ENCODE measurements around the gene PLCH2. TPM values are rescaled to one million over a fixed set of nuclear protein-coding genes. Genes with fewer than 3 reads are reported as not detected.

The PLCH2 gene
- total RNA-seq, 1 experiment from 2014 or later: not detected

DNA sequence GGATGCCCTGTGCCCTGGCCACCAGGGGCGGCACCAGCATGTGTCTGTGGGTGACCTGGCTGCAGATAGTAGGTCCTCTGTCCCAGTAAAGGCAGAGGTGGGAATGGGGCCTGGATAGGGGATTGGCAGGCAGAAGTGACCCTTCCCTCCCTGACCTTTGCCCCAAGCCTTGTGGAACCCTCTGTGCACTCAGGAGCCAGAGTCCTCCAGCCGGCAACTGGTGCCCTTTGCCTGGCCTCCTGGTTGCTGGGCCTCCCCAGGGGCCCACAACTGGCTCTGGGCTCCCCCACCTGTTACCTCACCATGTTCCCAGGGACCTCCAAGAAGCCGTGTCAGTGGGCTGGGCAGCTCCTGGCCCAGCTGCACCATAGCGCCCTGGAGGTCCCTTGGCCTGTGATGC, 10.0 kb downstream of the PLCH2 start:
- POLR2A ChIA-PET (ENCODE audit: low non-redundant PET): no interaction called here

DNA sequence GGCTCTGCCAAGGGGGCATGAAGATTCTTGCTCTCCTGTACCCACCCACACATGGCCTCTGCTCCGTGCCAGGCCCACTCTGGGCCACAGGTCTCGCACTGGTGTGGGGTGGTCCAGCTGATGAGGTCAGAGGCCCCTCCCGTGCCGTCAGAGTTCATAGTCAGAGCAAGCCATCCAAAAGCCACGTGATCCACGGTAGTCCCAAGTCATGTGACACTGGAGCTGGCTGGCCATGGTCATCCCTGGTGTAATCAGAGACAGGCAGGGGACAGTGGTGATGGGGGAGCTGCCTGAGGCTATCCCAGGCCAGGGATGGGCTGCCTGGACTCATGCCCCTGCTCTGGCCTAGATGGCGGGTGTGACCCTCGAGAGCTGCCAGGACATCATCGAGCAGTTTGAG, 10.5 kb downstream of the PLCH2 start:
- intact Hi-C loops (cut with micrococcal nuclease; ENCODE audit: unreplicated experiment): no loop called here
- H3K9me3 ChIP-seq (ENCODE audit: low read depth, low read length, poor library complexity, severe bottlenecking): no peaks in the 10 kb centered on the region
- no TSS peak for BruUV-seq (replicated peaks)
- CTCF ChIA-PET: no interaction called here
- no peaks in the 10 kb centered on the region for H3K4me1 ChIP-seq (ENCODE audit: insufficient read depth, low read length, poor library complexity, severe bottlenecking)
- H3K36me3 ChIP-seq (ENCODE audit: insufficient read depth, low read length, poor library complexity, severe bottlenecking): no peaks in the 10 kb centered on the region
- TF ChIP-seq, protein P1, sequence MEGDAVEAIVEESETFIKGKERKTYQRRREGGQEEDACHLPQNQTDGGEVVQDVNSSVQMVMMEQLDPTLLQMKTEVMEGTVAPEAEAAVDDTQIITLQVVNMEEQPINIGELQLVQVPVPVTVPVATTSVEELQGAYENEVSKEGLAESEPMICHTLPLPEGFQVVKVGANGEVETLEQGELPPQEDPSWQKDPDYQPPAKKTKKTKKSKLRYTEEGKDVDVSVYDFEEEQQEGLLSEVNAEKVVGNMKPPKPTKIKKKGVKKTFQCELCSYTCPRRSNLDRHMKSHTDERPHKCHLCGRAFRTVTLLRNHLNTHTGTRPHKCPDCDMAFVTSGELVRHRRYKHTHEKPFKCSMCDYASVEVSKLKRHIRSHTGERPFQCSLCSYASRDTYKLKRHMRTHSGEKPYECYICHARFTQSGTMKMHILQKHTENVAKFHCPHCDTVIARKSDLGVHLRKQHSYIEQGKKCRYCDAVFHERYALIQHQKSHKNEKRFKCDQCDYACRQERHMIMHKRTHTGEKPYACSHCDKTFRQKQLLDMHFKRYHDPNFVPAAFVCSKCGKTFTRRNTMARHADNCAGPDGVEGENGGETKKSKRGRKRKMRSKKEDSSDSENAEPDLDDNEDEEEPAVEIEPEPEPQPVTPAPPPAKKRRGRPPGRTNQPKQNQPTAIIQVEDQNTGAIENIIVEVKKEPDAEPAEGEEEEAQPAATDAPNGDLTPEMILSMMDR (conservative IDR thresholded peaks at IDR 0.05; ENCODE audit: low read depth, low read length): no peak
- no peak for TF ChIP-seq EZH2 (IDR thresholded peaks at IDR 0.05; ENCODE audit: borderline replicate concordance, low read depth, low read length, poor library complexity, severe bottlenecking)
- H3K27ac ChIP-seq (ENCODE audit: low read depth, low read length, poor library complexity, severe bottlenecking): no peak overlapping the region
- DNase-seq (ENCODE audit: low spot score): no peak
- POLR2A ChIA-PET (ENCODE audit: low non-redundant PET): no interaction called here
- no peaks in the 10 kb centered on the region for H3K27me3 ChIP-seq (replicated peaks; ENCODE audit: insufficient read depth, low read depth, low read length, poor library complexity)
- no peak overlapping the region for H3K4me3 ChIP-seq (ENCODE audit: low read depth, low read length, poor library complexity, severe bottlenecking)

More for the DNA sequence above, 10.0 kb downstream of the PLCH2 start:
- no TSS peak for BruUV-seq (replicated peaks)
- Histone ChIP-seq H3K4me1 (ENCODE audit: insufficient read depth, low read length, poor library complexity, severe bottlenecking) (peaks cover 3% of the 10 kb centered on the region), H3K36me3 (ENCODE audit: insufficient read depth, low read length, poor library complexity, severe bottlenecking) (no peaks in the 10 kb centered on the region), H3K27me3 (replicated peaks; ENCODE audit: insufficient read depth, low read depth, low read length, poor library complexity) (no peaks in the 10 kb centered on the region), H3K4me3 (ENCODE audit: low read depth, low read length, poor library complexity, severe bottlenecking) (no peak overlapping the region), H3K9me3 (ENCODE audit: low read depth, low read length, poor library complexity, severe bottlenecking) (no peaks in the 10 kb centered on the region), H3K27ac (ENCODE audit: low read depth, low read length, poor library complexity, severe bottlenecking) (no peak overlapping the region)
- intact Hi-C loops (cut with micrococcal nuclease; ENCODE audit: unreplicated experiment): no loop called here
- no peak for DNase-seq (ENCODE audit: low spot score)
- CTCF ChIA-PET: no interaction called here
- no peak for TF ChIP-seq EZH2 (IDR thresholded peaks at IDR 0.05; ENCODE audit: borderline replicate concordance, low read depth, low read length, poor library complexity, severe bottlenecking)
- TF ChIP-seq, protein P1 (conservative IDR thresholded peaks at IDR 0.05; ENCODE audit: low read depth, low read length): no peak

DNA sequence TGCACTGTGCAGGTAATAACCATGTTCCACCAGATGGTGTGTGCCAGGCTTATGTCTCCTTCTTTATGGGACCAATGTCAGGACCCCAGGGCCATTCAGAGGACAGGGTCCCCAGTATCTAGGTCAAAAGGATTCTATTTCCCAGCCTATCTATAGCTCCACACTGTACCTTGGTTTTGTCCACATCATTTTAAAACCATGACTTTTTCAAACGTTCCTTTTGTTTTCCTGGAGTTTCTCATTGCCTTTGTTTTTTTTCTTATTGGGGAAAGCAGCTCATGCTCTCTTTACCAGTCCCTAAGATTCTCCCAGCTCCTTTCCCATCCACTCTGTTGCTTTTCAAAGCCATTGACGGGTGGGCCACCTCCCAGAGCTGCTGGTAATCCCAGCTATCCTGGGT, 12.6 kb downstream of the PLCH2 start:
- H3K36me3 ChIP-seq (ENCODE audit: insufficient read depth, low read length, poor library complexity, severe bottlenecking): no peaks in the 10 kb centered on the region
- ChIA-PET CTCF (no interaction called here), POLR2A (ENCODE audit: low non-redundant PET) (interaction anchor here (0.6 kb wide), 1 partner anchor 936 kb away, joined by 13 read pairs; no protein-coding TSS in a partner anchor)
- H3K27me3 ChIP-seq (replicated peaks; ENCODE audit: insufficient read depth, low read depth, low read length, poor library complexity): no peaks in the 10 kb centered on the region
- H3K4me3 ChIP-seq (ENCODE audit: low read depth, low read length, poor library complexity, severe bottlenecking): no peak overlapping the region
- intact Hi-C loops (cut with micrococcal nuclease; ENCODE audit: unreplicated experiment): no loop called here
- no TSS peak for BruUV-seq (replicated peaks)
- no peak for TF ChIP-seq EZH2 (IDR thresholded peaks at IDR 0.05; ENCODE audit: borderline replicate concordance, low read depth, low read length, poor library complexity, severe bottlenecking)
- TF ChIP-seq, protein P1 (conservative IDR thresholded peaks at IDR 0.05; ENCODE audit: low read depth, low read length): no peak
- no peak for DNase-seq (ENCODE audit: low spot score)
- H3K4me1 ChIP-seq (ENCODE audit: insufficient read depth, low read length, poor library complexity, severe bottlenecking): no peaks in the 10 kb centered on the region
- H3K27ac ChIP-seq (ENCODE audit: low read depth, low read length, poor library complexity, severe bottlenecking): no peak overlapping the region
- no peaks in the 10 kb centered on the region for H3K9me3 ChIP-seq (ENCODE audit: low read depth, low read length, poor library complexity, severe bottlenecking)

Data from A673 (cell line).